Upper lobe of left lung (tissue), 6 donors: ENCODE data around the gene KRT10. TPM values are rescaled to one million over a fixed set of nuclear protein-coding genes. Genes with fewer than 3 reads are reported as not detected.
A peak's percentile ranks its signal among the peaks of the same experiment; 100 is the strongest.

Experiments
- ATAC-seq, 2 donors: fragments of 200-7000 bp; cut with Tn5 transposase; one replicate each; pipeline ENCODE4 v1.9.1; 2022; ENCODE audit warnings: mild to moderate bottlenecking in 2 of 2, moderate library complexity in 2 of 2; ENCODE audit not compliant: low FRiP score in 2 of 2
- DNase-seq, 2 donors: peaks; one replicate each; pipeline ENCODE4 v3.0.0-alpha.2; 2019 to 2020
- H3K27ac ChIP-seq, 4 donors: fragments of 200-600 bp; sonication (generic); one replicate each; pipeline ENCODE4 v1.5.1; 2016 to 2019
- H3K27me3 ChIP-seq, 4 donors: fragments of 200-600 bp; sonication (generic); one replicate each; pipeline ENCODE4 v1.5.1; 2017 to 2019
- H3K36me3 ChIP-seq, 4 donors: fragments of 200-600 bp; sonication (generic); one replicate each; pipeline ENCODE4 v1.5.1; 2016 to 2019
- H3K4me1 ChIP-seq, 4 donors: fragments of 200-600 bp; sonication (generic); one replicate each; pipeline ENCODE4 v1.5.1; 2018 to 2019
- H3K4me3 ChIP-seq, 4 donors: fragments of 200-600 bp; sonication (generic); one replicate each; pipeline ENCODE4 v1.5.1; 2017 to 2019; ENCODE audit warnings: mild to moderate bottlenecking in 2 of 4, moderate library complexity in 1 of 4
- H3K9me3 ChIP-seq, 4 donors: fragments of 200-600 bp; sonication (generic); one replicate each; pipeline ENCODE4 v1.5.1; 2018 to 2019
- EP300 ChIP-seq, 4 donors: sonication (generic); formaldehyde crosslinking; IDR thresholded peaks; one replicate each; pipeline ENCODE4 v1.5.1; 2017; ENCODE audit warnings: antibody characterized with exemption in 4 of 4, control low read depth in 2 of 4
- POLR2A ChIP-seq, 4 donors: fragments of 450-650 bp; IDR thresholded peaks; one replicate each; pipeline ENCODE4 v1.5.1; 2016 to 2017; ENCODE audit warnings: antibody characterized with exemption in 4 of 4, mild to moderate bottlenecking in 2 of 4
- POLR2AphosphoS5 ChIP-seq, 2 donors: sonication (generic); formaldehyde crosslinking; IDR thresholded peaks; one replicate each; pipeline ENCODE4 v1.5.1; 2017; ENCODE audit warnings: antibody characterized with exemption in 2 of 2
- WGBS, 2 donors: methylation state at CpG; one replicate each; pipeline ENCODE4 v1.1.5; 2017 to 2018; 5-methylcytosine and 5-hydroxymethylcytosine counted together
- total RNA-seq, 6 donors: library from RNA; depleted of rRNA in 4 of 6; stranded (reverse); fragments of >200 nt in 4 of 6; gene quantifications; one replicate each; pipeline versions ENCODE4 v1.1.0 to v1.2.1, GENCODE V29; 2016 to 2021
- TF ChIP-seq, protein P1 (sequence below), 6 experiments: fragments of 450-650 bp in 4 of 6; fragments of 200-600 bp in 2 of 6; sonication (generic) in 2 of 6; IDR thresholded peaks; one replicate each; pipeline ENCODE4 v1.5.1; 2016 to 2019; ENCODE audit warnings: antibody characterized with exemption in 6 of 6
- donor health status: DM: no; HTN: no; CAD: no; lungs with moderate emphysema.
- donor health status: DM: no; HTN: yes; CAD: no; lungs with severe emphysema.

The KRT10 gene
- total RNA-seq, 6 donors from 2014 or later, result 4.2 to 35.0 (median 13.5) TPM

DNA sequence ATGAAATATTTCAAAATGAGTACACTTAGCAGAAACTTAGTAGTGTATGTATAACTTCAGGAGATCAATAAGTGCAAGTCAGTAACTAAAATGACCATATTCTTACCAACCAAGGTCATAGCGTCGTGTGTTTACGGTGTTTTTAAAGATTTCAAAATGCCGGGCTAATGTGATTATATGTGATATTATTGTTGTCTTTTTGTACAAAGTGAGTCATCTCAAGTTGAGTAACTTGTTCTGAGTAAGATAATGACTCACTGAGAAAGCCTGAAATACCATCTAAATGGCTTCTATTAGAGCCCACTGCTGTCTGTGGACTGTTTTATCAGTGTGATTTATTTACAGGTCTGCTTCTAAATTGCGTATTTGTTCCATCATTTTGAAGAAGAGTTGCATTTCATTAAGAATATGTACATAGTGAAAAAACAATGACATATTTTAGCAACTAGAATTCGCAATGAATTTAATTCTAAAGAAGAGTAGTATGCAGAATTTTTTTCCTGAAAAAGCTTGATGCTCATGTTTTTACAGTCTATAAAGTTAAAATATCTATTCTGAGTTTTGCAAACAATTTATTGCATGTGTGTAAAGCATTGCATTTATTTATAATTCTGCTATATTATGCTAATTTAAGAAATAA lies 31.9 kb upstream of the KRT10 start:
- TF ChIP-seq POLR2A (IDR thresholded peaks at IDR 0.05) (no peak), EP300 (IDR thresholded peaks at IDR 0.05) (no peak), POLR2AphosphoS5 (IDR thresholded peaks at IDR 0.05) (no peak)
- TF ChIP-seq, protein P1, sequence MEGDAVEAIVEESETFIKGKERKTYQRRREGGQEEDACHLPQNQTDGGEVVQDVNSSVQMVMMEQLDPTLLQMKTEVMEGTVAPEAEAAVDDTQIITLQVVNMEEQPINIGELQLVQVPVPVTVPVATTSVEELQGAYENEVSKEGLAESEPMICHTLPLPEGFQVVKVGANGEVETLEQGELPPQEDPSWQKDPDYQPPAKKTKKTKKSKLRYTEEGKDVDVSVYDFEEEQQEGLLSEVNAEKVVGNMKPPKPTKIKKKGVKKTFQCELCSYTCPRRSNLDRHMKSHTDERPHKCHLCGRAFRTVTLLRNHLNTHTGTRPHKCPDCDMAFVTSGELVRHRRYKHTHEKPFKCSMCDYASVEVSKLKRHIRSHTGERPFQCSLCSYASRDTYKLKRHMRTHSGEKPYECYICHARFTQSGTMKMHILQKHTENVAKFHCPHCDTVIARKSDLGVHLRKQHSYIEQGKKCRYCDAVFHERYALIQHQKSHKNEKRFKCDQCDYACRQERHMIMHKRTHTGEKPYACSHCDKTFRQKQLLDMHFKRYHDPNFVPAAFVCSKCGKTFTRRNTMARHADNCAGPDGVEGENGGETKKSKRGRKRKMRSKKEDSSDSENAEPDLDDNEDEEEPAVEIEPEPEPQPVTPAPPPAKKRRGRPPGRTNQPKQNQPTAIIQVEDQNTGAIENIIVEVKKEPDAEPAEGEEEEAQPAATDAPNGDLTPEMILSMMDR (IDR thresholded peaks at IDR 0.05), result no peak
- no peaks in the 10 kb centered on the region for H3K4me1 ChIP-seq
- H3K27me3 ChIP-seq, result no peaks in the 10 kb centered on the region
- H3K27ac ChIP-seq, result no peak overlapping the region
- ATAC-seq, result peak in 1 of 2 donors; percentile 74
- no peak overlapping the region for H3K4me3 ChIP-seq
- no peaks in the 10 kb centered on the region for H3K36me3 ChIP-seq
- WGBS, 2 donors, result 60 to 64% methylated on average over 6 of the region's 6 CpGs
- H3K9me3 ChIP-seq, result no peaks in the 10 kb centered on the region
- no peak for DNase-seq

GRCh38 chr17:40852364-40852763 lies 29.9 kb upstream of the KRT10 start:
- 68 to 70% methylated on average over 1 of the region's 1 CpG for WGBS, 2 donors
- Histone ChIP-seq H3K4me1 (no peaks in the 10 kb centered on the region), H3K36me3 (no peaks in the 10 kb centered on the region), H3K27ac (no peak overlapping the region), H3K9me3 (no peaks in the 10 kb centered on the region), H3K27me3 (no peaks in the 10 kb centered on the region), H3K4me3 (no peak overlapping the region)
- DNase-seq (no peak), ATAC-seq (no peak)
- TF ChIP-seq POLR2AphosphoS5 (IDR thresholded peaks at IDR 0.05), result no peak

GRCh38 chr17:40850293-40850972 lies 28.0 kb upstream of the KRT10 start:
- no peak overlapping the region for H3K27ac ChIP-seq
- no peaks in the 10 kb centered on the region for H3K36me3 ChIP-seq
- H3K4me1 ChIP-seq, result no peaks in the 10 kb centered on the region
- TF ChIP-seq EP300 (IDR thresholded peaks at IDR 0.05) (no peak), POLR2A (IDR thresholded peaks at IDR 0.05) (no peak), POLR2AphosphoS5 (IDR thresholded peaks at IDR 0.05) (no peak)
- TF ChIP-seq, protein P1 (IDR thresholded peaks at IDR 0.05), result no peak
- H3K9me3 ChIP-seq, result no peaks in the 10 kb centered on the region
- no peak overlapping the region for H3K4me3 ChIP-seq
- 69 to 77% methylated on average over 3 of the region's 3 CpGs for WGBS, 2 donors
- DNase-seq (no peak), ATAC-seq (no peak)
- H3K27me3 ChIP-seq, result no peaks in the 10 kb centered on the region

DNA sequence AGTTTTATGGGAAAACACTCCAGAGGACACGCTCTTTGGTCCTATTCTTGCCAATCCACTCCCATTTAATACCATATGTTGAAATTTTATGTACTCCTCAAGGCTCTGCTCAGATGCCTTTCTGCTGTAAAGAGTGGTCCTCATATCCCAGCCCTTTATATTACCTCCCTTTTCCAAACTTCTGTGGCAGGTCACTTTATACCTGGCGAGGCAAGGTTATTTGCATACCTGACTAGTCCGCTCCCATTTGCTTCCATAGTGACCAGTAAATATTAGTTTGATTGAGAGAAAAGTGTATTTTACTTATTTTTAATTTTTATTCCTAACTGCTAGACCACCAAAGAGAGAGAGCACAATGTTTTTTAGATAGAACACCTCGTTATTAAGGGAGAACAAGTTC lies 27.3 kb upstream of the KRT10 start:
- no peak for ATAC-seq
- Histone ChIP-seq H3K27ac (no peak overlapping the region), H3K4me3 (no peak overlapping the region), H3K36me3 (no peaks in the 10 kb centered on the region), H3K27me3 (no peaks in the 10 kb centered on the region), H3K4me1 (no peaks in the 10 kb centered on the region), H3K9me3 (no peaks in the 10 kb centered on the region)
- 86 to 88% methylated on average over 4 of the region's 4 CpGs for WGBS, 2 donors
- TF ChIP-seq POLR2AphosphoS5 (IDR thresholded peaks at IDR 0.05) (no peak), EP300 (IDR thresholded peaks at IDR 0.05) (no peak), POLR2A (IDR thresholded peaks at IDR 0.05) (no peak)
- TF ChIP-seq, protein P1 (IDR thresholded peaks at IDR 0.05), result no peak
- DNase-seq, result no peak

DNA sequence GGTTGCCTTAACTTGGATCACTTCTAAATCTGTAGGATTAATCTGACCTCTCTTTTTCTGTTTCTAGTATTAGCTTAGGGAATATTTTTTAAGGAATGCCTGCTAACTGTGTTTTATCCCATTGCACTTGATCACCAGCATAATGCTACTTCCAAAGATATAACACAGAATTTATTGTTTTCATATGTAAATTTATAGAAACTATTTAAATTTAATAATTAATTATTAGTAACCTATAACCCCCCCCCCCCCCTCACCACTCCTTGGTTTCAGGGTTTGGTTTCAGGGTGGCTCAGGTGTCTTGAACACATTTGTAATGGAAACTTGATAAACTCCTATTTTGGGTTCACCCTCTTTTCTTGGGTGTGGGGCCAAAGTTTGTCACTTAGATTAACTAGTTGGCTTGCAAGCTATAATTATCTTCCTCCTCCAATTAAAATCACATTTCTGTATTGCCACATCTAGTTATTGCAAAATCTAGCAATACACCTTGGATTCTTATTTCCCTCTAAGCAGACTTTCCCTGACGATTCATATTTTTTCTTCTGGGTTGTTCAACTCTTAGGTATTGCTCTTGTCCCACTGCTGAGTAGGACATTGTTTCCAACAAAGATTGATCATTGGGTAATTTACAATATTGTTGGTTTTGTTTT lies 26.3 kb upstream of the KRT10 start:
- no peak for TF ChIP-seq EP300 (IDR thresholded peaks at IDR 0.05)
- TF ChIP-seq, protein P1 (IDR thresholded peaks at IDR 0.05), result no peak
- no peak for TF ChIP-seq POLR2AphosphoS5 (IDR thresholded peaks at IDR 0.05)
- no peak for TF ChIP-seq POLR2A (IDR thresholded peaks at IDR 0.05)
- Histone ChIP-seq H3K9me3 (no peaks in the 10 kb centered on the region), H3K4me1 (no peaks in the 10 kb centered on the region), H3K36me3 (no peaks in the 10 kb centered on the region), H3K27me3 (no peaks in the 10 kb centered on the region), H3K4me3 (no peak overlapping the region), H3K27ac (no peak overlapping the region)
- ATAC-seq, result no peak
- DNase-seq, result no peak
- 56 to 65% methylated on average over 1 of the region's 1 CpG for WGBS, 2 donors
